Renal pelvis (tissue), 4 donors: ENCODE data around the gene DIPK1A. TPM values are rescaled to one million over a fixed set of nuclear protein-coding genes. Genes with fewer than 3 reads are reported as not detected.

ENCODE experiments used
- DNase-seq: peaks from one replicate; pipeline ENCODE4 v3.0.0-alpha.2; 2013
- polyA plus RNA-seq, 3 donors: library from polyadenylated mRNA; unstranded; fragments of 120-200 nt; gene quantifications; one replicate each; pipeline ENCODE4 v1.2.1, GENCODE V29; 2013; ENCODE audit not compliant: insufficient read length in 3 of 3

The DIPK1A gene
- polyA plus RNA-seq, 3 donors, result 6.7 to 8.9 (median 7.7) TPM

DNA sequence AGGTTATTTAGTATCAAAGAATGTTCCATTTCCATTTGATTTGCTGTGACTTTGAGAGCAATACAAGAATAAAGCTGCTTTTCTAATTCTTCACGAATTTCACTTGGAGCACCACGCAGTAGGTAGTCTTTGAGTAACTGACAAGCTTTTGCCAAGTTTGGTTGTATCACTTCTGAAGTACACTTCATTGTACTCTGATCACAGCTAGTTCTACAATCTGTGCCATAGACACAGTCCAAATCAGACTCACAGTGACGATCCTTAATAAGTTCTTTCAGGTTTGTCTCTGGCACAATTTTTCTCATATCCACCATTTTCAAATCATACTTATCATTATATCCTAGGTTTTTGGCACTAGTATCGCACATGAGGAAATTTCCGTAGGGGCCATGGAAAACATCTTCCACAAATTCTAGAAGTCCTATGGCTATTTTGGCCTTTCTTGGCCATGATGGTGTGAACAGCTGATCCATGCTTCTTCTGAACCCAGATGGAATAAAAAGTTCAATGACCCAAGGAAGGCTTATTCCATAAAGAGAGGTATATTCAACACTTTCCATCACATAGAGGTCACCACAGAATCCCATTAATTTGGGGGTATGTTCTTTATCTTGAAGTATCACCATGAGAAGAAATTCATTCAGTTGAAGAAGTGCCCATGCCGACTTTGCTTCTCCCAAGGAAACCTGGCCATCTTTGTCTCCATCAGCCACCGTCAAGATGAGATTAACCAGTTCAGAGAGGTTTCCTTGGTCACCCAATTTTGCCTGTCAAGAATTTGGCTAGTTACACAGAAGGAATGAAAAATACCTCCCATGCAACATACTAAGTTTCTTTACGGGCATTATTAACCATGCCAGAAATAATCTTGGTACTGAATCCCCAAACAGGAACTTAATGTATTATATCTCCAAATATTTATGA lies 117.6 kb downstream of the DIPK1A start:
- no peak for DNase-seq

DNA sequence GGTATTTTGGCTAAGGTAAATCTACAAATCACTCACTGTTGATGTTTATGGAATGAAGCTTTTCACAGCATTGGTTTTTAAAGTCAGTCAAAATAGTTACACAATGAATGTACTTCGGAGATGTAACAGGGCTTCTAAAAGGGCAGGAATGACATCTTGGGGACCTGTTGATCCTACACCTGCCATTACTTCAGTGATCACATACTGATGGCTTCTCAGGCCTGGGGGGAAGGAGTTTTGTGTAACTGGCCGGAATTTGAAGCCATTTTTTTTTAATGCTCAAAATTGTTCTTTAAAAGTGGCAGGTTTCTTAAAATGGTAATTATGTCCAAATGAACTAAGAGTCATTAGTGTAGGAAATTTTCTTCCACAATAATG lies 118.2 kb downstream of the DIPK1A start:
- DNase-seq, result no peak

DNA sequence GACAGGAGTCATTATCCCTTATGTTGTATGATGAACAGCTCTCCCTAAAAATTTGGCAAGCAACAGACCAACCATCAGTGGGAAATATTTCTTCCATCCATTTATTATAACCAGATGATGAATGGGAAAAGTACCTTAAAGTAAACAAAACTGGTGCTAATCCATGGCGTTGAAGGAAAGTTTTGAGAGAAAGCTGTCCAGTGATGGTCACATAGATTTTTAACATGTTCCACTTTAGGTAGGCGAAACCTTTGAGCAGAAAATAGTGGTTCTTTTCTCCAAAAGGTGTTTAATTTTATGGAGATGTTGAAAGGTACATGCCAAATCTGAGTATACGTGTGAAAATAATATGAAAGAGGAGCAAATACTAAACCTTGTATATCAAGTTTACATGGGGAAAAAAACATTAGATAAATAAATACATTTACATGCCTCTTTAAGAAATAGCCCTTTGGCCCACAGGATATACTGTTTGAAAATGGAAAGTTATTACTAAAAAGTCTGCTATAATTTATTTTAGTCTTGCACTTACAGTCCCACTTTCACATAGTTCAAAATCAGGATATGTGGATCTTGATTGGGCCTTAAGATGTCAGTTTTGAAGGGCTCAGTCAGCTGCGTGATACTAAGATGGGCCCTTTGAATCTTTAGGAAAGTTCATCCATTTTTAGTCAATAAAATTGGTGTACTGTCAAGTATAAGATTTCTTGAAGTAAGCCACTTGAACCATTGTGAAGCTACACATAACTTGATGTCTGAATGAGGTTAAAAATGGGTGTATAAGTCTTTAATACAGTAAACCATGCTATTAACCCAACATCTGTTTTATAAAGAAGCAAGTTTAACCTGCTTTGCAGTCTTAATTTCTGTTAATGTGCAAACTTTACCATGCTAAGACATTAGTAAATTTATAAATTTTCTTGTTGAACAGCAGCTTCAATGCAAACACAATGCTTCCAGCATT lies 118.9 kb downstream of the DIPK1A start:
- DNase-seq, result no peak

DNA sequence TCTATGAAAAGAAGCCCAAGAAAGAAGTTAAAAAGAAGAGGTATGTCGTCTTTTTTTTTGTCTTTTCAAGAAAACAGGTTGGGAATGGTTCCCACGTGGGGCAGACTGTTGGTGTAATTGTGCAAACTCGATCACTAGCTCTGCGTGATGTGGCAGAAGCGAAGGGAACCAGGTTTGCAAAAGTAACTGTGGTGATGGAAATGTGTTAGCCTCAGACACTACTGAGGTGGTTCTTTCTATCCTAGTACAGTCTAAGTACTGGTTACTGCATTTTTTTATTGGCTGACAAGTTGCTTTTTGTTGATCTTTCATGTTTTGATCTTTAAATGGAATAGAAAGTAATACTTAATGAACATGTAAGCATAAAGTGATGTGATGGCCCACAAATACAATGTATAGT lies 120.7 kb downstream of the DIPK1A start:
- DNase-seq, result no peak

DNA sequence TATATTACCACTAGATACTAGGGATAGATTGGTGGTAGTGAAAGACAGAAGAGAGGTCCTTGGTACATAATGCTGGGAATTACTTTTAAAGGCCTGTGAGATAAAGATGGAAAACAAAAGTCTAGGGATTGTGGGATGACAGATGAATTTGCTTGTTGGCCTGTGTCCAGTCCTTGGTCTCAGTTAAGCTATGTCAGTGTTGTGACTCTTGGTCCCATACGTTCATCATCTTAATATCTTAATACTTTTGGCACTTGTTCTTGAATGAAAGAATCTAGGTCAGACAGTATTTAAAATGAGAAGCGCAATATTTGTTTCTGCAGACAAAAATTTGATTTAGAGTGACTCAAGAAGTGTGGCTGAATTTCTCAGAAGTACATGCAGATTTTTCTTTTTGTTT lies 121.8 kb downstream of the DIPK1A start:
- DNase-seq, result no peak

DNA sequence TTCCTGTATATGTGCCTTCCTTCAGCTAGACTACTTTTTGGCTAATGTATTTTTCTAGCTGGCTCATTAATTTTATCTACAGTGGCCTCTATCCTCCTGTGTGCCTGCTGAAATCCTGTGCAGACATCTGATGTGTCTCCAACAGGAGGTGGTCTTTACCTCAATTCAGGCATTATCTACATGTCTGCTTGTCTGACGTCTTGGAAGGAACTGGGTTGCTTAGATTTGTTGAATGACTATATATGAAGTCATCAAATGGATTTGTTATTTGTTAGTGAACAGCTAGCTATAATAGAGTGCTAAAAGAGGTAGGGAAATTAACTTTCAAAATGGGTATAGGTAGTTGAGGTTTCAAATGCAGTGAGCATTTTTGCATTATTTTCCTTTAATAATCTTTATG lies 122.7 kb downstream of the DIPK1A start:
- DNase-seq, result no peak

DNA sequence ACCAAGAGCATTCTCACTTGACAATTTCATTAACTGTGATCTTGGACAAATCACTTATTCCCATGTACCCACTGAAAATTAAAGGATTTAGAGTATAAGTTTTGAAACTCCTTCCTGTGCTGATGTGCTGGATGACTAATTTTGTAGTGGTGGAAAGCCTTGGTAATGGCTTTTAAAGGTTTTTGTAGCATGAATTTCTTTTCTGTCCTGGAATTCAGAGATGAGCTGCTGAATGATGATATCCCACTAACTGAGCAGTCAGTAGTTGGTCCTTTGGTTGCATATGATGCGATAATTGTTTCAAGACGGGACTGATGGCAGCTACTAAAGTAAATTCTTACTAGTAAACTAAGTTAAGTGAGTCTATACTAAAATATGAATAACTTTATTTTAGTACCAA lies 124.2 kb downstream of the DIPK1A start:
- no peak for DNase-seq

DNA sequence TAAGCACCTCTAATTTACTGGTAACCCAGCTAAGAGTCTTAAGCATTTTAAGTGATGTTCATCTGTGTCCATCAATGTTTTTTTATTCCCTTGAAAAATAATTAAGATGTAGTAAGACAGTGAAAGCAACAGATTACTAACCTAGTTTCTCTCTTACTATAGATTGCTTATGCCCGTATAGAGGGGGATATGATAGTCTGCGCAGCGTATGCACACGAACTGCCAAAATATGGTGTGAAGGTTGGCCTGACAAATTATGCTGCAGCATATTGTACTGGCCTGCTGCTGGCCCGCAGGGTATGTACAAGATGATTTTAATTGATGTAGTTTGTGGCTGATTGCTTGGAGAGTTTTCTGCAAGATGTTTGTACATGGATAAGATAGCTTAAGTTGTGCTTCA lies 126.6 kb downstream of the DIPK1A start:
- DNase-seq, result no peak

DNA sequence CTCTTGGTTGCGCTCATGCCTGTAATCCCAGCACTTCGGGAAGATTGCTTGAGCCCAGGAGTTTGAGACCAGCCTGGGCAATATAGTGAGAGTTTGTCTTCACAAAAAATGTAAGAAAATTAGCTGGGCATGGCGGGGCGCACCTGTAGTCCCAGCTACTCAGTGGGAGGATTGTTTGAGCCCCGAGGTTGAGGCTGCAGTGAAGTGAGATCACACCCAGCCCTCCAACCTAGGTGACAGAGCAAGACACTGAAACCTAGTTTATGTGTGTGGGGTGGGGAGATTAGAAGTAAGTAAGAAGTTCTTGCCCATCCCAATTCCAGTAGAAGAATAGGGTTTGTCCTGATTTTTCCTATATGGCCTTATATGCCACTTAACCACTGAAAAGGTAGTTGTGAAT lies 127.4 kb downstream of the DIPK1A start:
- DNase-seq, result no peak

DNA sequence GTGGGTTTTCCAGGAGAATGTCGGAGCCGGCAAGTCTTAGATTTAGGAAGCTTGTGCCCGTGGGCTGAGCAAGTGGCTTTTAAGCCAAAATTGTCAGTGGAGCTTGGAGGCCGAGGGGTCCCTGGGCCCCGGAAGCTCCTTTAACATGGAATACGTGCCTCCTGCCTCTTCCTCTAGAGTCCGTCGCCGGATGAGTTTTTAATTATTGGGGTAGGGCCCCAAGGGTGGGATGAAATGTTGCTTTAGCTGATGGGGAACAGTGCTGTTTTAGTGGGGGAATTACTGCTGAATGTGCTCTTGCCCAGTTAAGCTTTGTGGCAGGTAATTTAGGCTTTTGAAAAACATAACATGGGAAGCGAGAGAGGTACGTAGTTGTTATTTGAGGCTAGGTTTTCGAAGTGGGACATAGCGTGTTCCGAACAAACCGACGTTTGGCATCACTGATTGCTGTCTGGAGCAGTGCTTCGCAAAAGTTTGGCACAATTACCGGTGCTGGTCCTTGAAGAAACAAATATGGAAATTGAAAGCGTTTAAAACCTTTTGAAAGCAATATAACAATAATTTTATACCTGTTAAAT lies 128.6 kb downstream of the DIPK1A start:
- no peak for DNase-seq

DNA sequence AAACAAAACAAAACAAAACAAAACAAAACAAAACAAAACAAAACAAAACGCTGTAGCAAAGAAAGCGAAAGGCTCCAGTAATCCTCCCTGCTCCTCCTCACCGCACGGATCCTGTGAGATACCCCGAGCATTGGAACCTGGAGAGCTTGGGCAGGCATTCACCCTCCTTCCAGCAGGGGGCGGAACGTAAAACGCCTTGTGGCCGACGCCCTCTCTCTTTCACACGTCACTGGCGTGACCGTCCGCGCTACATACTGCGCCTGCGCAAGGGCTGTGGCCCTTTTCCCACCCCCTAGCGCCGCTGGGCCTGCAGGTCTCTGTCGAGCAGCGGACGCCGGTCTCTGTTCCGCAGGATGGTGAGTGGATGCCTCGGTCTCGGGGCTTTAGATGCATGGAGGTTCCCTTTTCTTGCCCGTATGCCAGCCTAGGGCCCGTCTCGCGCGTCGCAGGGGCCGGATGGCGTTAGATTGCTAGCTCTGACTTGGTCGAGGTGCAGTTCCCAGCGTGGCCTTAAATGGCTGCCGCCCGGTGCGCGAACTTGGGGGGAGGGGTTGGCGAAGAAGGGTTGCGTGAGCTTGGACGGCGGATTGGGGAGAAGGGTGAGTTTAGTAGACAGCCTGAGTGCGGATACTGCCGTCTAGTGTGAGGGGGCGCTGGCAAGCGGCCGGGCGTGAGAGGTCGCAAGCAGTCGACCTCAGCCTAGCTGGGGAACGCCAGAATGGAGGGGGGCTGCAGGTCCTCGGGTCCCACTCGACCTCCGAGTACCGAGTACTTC lies 129.3 kb downstream of the DIPK1A start, which contains the start of gene RPL5:
Gene RPL5, plus strand, starts transcription at position 279 of the 775 bp plus-strand sequence. Its CDS starts 75 bp downstream, at position 354.
- peak; percentile 98 for DNase-seq

DNA sequence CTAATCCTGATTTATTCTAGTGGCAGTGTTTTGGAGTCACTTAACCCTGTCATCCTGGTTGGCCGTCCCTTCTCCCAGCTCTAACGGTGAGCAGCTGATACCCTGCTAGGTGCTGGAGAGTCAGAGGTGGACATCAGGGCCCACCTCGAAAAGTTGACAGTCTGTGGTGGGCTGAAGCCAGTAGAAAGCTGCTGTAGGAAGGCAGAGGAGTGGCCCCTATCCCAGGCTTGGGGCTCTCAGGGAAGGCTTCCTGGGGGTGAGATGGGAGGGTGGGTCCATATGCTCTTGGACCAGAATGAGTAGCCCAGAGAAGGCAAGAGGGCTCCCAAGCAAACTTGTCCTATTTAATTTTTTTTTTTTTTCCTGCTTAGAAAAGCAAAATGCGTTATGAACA lies 129.9 kb downstream of the DIPK1A start:
- no peak for DNase-seq

DNA sequence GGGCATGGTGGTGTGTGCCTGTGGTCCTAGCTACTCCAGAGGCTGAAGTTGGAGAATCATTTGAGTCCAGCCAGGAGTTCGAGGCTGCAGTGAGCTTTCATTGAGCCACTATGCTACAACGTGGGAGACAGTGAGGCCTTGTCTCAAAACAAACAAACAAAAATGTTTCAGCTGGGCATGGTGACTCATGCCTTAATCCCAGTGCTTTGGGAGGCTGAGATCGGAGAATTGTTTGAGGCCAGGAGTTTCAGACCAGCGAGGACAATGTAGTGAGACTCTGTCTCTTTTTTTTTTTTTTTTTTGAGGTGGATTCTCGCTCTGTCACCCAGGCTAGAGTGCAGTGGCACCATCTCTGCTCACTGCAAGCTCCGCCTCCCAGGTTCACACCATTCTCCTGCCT lies 134.5 kb downstream of the DIPK1A start:
- DNase-seq, result no peak

DNA sequence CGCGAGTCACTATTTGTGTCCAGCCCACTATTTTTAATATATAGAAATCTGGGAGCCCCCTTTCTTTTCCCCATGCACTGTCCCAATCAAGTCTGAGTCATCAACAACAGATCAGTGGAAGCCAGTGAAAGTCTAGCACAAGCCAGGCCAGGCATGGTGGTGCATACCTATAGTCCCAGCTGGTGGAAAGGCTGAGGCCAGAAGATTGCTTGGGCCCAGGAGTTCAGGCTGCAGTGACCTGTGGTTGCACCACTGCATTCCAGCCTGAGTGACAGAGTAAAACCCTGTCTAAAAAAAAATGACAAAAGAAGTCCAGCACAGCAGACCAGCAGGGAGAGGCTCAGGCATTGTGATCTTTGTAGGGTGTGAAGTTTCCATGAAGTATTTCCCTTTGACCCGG lies 138.4 kb downstream of the DIPK1A start:
- no peak for DNase-seq

DNA sequence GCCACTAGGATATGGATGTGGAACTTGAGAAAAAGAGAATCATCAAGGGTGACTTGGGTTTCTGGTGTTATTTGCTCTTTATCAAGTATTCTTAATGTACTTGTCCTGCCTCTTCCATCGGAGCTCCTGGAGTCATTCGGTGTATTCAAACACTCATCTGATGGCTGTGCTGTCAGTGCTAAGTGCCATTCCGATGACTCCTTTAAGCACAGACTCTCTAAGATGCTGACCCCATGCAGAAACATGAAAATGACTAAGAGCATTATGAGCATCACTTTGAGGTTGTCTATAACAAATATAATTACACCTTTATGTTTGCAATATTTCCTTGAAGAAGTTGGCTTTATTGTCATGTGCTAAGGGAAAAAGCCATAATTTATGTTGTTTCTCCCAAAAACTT lies 140.7 kb downstream of the DIPK1A start:
- no peak for DNase-seq

DNA sequence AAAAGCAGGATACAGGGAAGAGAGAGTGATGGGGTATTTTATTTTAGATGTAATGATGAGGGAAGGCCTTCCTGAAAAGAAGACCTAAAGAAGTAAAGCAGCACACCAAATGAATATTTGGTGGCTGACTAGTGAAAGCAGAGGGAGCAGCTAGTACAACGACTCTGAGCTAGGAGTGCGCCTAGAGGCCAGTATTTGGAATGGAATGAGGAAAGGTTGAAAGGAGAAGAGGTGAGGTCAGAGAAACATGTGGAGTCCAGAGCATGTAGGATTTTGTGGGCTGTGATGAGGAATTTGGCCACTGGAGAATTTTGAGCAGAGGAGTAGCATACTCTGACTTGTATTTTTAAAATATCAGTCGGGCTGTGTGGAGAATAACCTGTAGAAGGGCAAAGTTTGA lies 141.2 kb downstream of the DIPK1A start:
- no peak for DNase-seq

DNA sequence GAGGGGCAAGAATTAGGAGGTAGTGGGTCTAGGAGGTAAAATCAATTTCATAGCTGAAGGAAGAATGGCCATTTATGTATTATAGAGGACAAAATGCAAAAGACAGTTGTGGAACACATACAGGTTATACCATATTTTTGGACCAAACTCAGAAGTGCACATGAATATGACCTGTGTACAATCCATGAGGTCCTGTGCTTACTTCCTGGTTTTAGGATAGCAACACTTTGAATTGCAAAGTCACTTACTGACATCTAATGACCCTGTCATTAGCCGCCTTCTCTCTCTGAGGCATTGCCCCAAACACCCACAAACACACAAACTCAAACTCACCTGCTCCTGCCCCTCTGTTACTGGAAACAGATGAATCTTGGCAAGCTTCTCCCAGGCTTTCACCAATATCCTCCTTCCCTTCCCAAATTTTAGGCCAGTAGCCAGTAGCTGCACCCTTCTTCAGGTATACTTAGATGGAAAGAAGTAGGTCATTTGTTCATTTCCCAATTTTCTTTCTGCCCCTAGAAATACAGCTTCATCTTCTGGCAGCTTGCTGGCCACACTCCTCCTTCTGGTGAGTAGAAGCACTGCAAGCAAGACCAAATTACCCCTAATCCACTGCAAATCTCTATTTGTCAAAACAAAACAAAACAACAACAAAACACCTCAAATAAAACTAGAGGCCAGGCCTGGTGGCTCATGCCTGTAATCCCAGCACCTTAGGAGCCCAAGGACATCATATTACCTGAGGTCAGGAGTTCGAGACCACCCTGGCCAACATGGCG lies 143.1 kb downstream of the DIPK1A start:
- no peak for DNase-seq

DNA sequence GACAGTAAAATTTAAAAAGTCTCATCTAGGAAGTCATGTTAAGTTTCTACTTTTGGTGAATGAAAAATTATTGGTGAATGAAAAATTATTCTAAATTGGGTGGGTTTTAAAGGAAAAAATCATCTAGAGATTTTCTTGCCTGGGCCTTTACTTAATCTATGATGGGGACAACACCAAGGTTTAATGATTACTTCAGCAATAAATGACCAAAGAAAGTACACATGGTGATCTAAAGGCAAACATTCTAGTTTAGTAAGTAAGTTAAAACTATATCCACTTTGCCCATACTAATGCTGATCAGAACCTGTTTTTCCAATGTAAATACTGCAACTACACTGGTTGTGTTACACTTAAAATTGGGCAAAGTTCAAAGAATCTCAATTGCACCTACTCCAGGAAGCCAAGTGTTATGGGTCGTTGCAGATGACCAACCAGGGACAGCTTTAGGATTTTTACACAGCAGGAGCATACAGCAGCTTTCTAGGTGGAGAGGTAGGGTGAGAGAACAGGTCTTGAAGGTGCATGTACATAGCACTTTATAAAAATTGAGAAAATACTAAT lies 144.0 kb downstream of the DIPK1A start:
- DNase-seq, result no peak

DNA sequence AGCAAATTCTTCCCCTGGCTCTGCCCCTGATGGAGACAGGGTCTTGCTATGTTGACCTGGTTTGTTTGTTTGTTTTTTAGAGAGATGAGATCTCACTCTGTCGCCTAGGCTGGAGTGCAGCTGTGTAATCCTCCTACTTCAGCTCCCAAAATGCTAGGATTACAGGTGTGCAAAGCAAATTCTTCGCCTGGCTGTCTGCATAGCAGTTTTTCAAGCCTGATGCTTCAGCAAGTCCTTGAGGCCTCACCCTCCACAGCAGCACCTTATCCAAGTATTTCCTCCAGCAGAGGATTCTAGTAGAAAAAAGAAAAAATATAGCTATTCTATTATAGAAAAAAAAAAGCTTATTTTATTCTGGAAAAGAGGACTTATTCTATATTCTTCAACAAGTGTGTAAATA lies 144.5 kb downstream of the DIPK1A start:
- no peak for DNase-seq

DNA sequence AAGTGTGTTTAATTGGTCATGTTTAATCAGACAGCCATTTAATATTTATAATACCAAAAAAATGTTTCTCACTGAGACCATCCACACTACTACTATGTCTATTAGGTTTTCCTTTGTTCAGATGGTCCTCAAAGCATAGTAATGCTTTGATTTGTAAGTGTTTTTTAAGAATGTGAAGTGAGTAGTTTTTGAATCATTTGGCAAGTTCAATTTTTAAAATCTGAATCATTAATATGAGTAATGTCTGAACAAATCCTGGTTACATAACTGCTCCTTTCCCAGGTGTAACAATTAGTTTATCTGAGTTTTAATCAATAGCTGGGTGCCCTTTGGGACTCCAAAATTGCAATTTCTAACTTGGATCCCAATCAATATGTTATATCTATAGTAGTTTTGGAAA lies 152.9 kb downstream of the DIPK1A start:
- DNase-seq, result no peak
